AG09319 (cell line): ENCODE data around the gene CDH4.

ENCODE experiments used
- DNase-seq: peaks from one replicate; pipeline ENCODE4 v3.0.0-alpha.2; 2010; ENCODE audit warnings: low read depth; ENCODE audit errors: extremely low read depth
- CTCF ChIP-seq: IDR thresholded peaks from 2 replicates; pipeline ENCODE4 v1.5.1; 2011; ENCODE audit warnings: low read depth, mild to moderate bottlenecking, inconsistent platforms, low read length, moderate library complexity

CDH4 gene

GRCh38 chr20:61525781-61526431 lies 273.8 kb downstream of the CDH4 start:
- DNase-seq = no peak

GRCh38 chr20:61526907-61527306 lies 274.8 kb downstream of the CDH4 start:
- DNase-seq = no peak
- no peak for TF ChIP-seq CTCF

More at GRCh38 chr20:61525781-61526431, 273.8 kb downstream of the CDH4 start:
- TF ChIP-seq CTCF = no peak

- no peak for DNase-seq
- no peak for TF ChIP-seq CTCF
Measured at GRCh38 chr20:61527626-61528025, 275.6 kb downstream of the CDH4 start.

GRCh38 chr20:61528591-61528990 lies 276.5 kb downstream of the CDH4 start:
- no peak for DNase-seq
- no peak for TF ChIP-seq CTCF

- no peak for TF ChIP-seq CTCF
- DNase-seq = no peak
Measured at GRCh38 chr20:61529354-61529753, 277.3 kb downstream of the CDH4 start.

- TF ChIP-seq CTCF = no peak
- no peak for DNase-seq
Measured at GRCh38 chr20:61531553-61532345, 279.7 kb downstream of the CDH4 start.

GRCh38 chr20:61532736-61533135 lies 280.7 kb downstream of the CDH4 start:
- no peak for TF ChIP-seq CTCF
- DNase-seq = no peak
